ENCODE data around the gene LAP3. TPM values are rescaled to one million over a fixed set of nuclear protein-coding genes. Genes with fewer than 3 reads are reported as not detected.

The LAP3 gene
- total RNA-seq, 2 experiments from 2014 or later = 132 to 136 TPM

GRCh38 chr4:17636696-17637622 is 60.0 kb downstream of the LAP3 start:
- no peak overlapping the region for H3K4me3 Mint-ChIP-seq
- no peak overlapping the region for H3K27ac Mint-ChIP-seq
- H3K27me3 Mint-ChIP-seq = no peaks in the 10 kb centered on the region
- H3K4me1 Mint-ChIP-seq = no peaks in the 10 kb centered on the region
- DNase-seq = peak; percentile 81
- H3K36me3 Mint-ChIP-seq = peaks cover 6% of the 10 kb centered on the region
- ATAC-seq (ENCODE audit: low read depth) = peak; percentile 80
- POLR2A ChIA-PET = interaction anchor here (0.6 to 0.8 kb wide), 3 partner anchors 22 to 88 kb away, joined by 3 to 6 read pairs (median 3); partner anchors contain the start of gene MED28
- no peaks in the 10 kb centered on the region for H3K9me3 Mint-ChIP-seq

- no peaks in the 10 kb centered on the region for H3K9me3 Mint-ChIP-seq
- DNase-seq (no peak), ATAC-seq (ENCODE audit: low read depth) (no peak)
- H3K27me3 Mint-ChIP-seq = no peaks in the 10 kb centered on the region
- no peak overlapping the region for H3K27ac Mint-ChIP-seq
- H3K4me1 Mint-ChIP-seq = no peaks in the 10 kb centered on the region
- H3K4me3 Mint-ChIP-seq = no peak overlapping the region
- H3K36me3 Mint-ChIP-seq = peaks cover 10% of the 10 kb centered on the region
- POLR2A ChIA-PET = no interaction called here
These were observed 62.1 kb downstream of the LAP3 start for GRCh38 chr4:17639136-17639535.

DNA sequence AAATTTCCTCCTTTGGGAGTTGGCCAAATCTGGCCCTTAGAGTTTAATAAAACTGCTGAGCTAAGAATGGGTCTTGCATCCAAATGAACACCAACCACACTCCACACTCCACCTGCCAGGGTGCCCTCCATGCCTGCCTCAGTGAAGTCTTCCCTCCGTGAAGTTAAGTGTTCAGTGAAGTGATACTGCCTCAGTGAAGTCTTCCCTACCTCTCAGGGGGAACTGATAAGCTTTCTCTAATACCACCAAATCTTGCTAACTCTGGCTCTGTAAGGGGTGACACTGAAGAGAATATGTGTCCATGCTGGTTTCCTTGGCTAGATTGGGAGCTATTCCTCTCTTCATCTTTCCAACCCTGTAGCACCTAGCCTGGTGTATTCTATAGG is 65.4 kb downstream of the LAP3 start:
- peaks cover 7% of the 10 kb centered on the region for H3K36me3 Mint-ChIP-seq
- H3K27me3 Mint-ChIP-seq = no peaks in the 10 kb centered on the region
- no peak overlapping the region for H3K27ac Mint-ChIP-seq
- no peaks in the 10 kb centered on the region for H3K4me1 Mint-ChIP-seq
- ATAC-seq (ENCODE audit: low read depth) (no peak), DNase-seq (no peak)
- no peak overlapping the region for H3K4me3 Mint-ChIP-seq
- no peaks in the 10 kb centered on the region for H3K9me3 Mint-ChIP-seq
- POLR2A ChIA-PET = no interaction called here

DNA sequence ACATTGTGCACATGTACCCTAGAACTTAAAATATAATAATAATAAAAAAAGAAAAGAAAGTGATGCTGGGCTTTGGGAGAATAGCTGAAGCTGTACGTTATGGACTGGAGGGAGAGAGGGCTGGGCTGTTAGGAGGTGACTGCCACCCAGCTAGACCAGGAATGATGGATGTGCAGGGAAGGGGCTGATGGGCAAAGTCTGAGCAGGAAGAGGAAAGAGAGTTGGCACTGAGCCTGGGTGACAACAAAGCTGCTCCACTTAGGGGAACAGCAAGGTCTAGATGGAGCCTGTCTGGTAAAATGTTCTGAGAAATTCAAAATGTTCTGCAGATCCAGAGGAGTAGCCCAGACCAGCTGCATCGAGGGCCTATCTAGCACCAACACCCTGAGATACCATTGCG is 69.7 kb downstream of the LAP3 start:
- Mint-ChIP-seq H3K4me3 (no peak overlapping the region), H3K27me3 (peaks cover 8% of the 10 kb centered on the region)
- POLR2A ChIA-PET = no interaction called here

GRCh38 chr4:17647176-17647806 is 70.3 kb downstream of the LAP3 start:
- ATAC-seq (ENCODE audit: low read depth) = no peak
- Mint-ChIP-seq H3K4me3 (no peak overlapping the region), H3K27ac (no peak overlapping the region), H3K36me3 (peaks cover 7% of the 10 kb centered on the region), H3K27me3 (peaks cover 8% of the 10 kb centered on the region), H3K9me3 (no peaks in the 10 kb centered on the region), H3K4me1 (peaks cover 12% of the 10 kb centered on the region)
- POLR2A ChIA-PET = no interaction called here
- no peak for DNase-seq

More for the DNA sequence above, 69.7 kb downstream of the LAP3 start:
- Mint-ChIP-seq H3K27ac (no peak overlapping the region), H3K9me3 (no peaks in the 10 kb centered on the region), H3K36me3 (peaks cover 7% of the 10 kb centered on the region), H3K4me1 (peaks cover 10% of the 10 kb centered on the region)
- ATAC-seq (ENCODE audit: low read depth) (no peak), DNase-seq (no peak)

DNA sequence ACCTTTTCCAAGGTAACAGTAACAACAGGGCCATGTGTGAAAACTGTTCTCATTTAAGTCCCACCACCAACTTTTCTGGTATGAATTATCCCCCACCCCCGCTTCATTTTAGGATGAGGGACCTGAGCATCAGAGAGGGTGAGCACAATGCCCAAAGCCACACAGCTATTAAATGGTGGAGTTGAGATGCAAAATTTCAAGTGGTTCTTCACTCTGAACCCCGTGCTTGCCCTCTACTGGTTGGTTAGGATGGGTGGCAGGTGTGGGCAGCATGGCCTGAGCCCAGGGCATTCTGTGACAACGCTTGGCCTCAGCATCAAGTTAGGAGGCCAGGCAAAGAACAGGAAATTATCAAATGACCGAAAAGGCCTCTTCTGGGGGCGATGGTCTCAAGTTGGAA is 70.9 kb downstream of the LAP3 start:
- Mint-ChIP-seq H3K4me3 (no peak overlapping the region), H3K36me3 (peaks cover 3% of the 10 kb centered on the region), H3K27me3 (peaks cover 8% of the 10 kb centered on the region), H3K4me1 (peaks cover 12% of the 10 kb centered on the region), H3K27ac (no peak overlapping the region), H3K9me3 (no peaks in the 10 kb centered on the region)
- POLR2A ChIA-PET = no interaction called here
- ATAC-seq (ENCODE audit: low read depth) (no peak), DNase-seq (no peak)

DNA sequence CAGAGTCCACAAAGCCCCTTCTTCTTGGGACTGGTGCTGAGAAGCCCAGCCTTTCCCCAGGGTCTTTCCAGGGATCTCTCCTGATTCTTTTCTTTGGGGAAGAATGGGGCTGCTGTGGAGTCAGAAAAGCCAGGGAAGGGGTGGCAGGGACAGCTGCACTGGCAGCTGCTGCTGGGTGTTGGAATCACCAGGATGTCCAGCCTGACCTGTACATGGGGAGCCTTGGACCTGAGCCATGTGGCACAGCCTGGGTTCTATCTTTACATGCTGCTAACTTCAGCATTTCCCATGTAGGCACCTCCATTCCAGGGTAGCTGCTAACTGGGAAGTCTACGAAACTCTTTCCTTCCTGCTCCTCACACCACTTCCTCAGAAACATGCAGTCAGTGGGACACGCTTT is 73.4 kb downstream of the LAP3 start:
- Mint-ChIP-seq H3K27ac (no peak overlapping the region), H3K27me3 (peaks cover 10% of the 10 kb centered on the region), H3K36me3 (no peaks in the 10 kb centered on the region), H3K4me1 (peaks cover 12% of the 10 kb centered on the region), H3K9me3 (no peaks in the 10 kb centered on the region), H3K4me3 (no peak overlapping the region)
- DNase-seq (no peak), ATAC-seq (ENCODE audit: low read depth) (no peak)
- POLR2A ChIA-PET = no interaction called here

DNA sequence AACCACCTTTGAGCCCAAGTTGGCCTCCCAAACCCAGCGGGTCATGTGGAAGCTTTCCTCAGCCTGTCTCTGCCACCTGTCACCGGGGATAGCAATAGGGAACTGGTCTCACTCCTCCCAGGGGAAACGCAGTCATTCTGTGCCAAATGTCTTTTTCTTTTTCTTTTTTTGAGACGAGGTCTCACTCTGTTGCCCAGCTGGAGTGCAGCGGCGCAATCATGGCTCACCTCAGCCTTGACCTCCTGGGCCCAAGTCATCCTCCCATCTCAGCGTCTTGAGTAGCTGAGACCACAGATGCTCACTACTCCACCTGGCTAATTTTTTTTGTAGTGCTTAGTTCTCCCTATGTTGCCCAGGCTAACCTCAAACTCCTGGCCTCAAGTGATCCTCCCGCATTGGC is 77.7 kb downstream of the LAP3 start:
- ATAC-seq (ENCODE audit: low read depth) (no peak), DNase-seq (no peak)
- POLR2A ChIA-PET = no interaction called here
- Mint-ChIP-seq H3K4me1 (peaks cover 11% of the 10 kb centered on the region), H3K36me3 (no peaks in the 10 kb centered on the region), H3K4me3 (no peak overlapping the region), H3K9me3 (no peaks in the 10 kb centered on the region), H3K27ac (no peak overlapping the region), H3K27me3 (peaks cover 21% of the 10 kb centered on the region)

DNA sequence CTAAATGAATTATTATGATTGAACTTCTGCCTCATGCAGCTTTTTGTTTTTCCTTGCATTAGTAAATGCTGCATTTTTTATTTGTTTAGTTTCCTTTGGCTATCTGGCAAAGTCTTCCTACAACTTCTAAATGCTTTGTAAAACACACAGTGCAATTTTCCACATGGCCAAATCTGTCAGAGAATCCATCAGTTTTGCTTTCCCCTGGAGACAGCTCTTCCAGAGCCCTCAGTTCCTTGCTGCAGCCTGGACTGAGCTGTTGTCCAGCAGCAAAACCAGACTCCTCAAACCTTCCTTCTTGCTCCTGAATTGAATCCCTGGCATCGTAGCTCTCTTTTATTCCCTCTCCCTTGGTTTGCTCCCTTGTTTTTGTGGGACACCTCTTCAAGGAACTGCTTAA is 80.1 kb downstream of the LAP3 start:
- Mint-ChIP-seq H3K27ac (no peak overlapping the region), H3K9me3 (no peaks in the 10 kb centered on the region), H3K27me3 (peaks cover 17% of the 10 kb centered on the region), H3K4me1 (no peaks in the 10 kb centered on the region), H3K4me3 (no peak overlapping the region), H3K36me3 (no peaks in the 10 kb centered on the region)
- no peak for DNase-seq
- POLR2A ChIA-PET = no interaction called here
- ATAC-seq (ENCODE audit: low read depth) = no peak

Other genes with a start within 250 kb of the LAP3 start
- gene QDPR, start 65.1 kb upstream of the LAP3 start, total RNA-seq = 10 to 100 TPM; 20.4 to 21.2 TPM
- not detected for gene CLRN2, start 62.0 kb upstream of the LAP3 start, total RNA-seq
- gene MED28, start 37.4 kb downstream of the LAP3 start, total RNA-seq = 10 to 100 TPM; 62.2 to 65.8 TPM
- not detected for gene FAM184B, start 204.4 kb downstream of the LAP3 start, total RNA-seq
- 10 to 100 TPM; 54.5 to 60.6 TPM for gene DCAF16, start 233.6 kb downstream of the LAP3 start, total RNA-seq
- gene NCAPG, start 233.8 kb downstream of the LAP3 start, total RNA-seq = 10 to 100 TPM; 59.1 to 66.6 TPM